ENCODE data around the gene ATIC. TPM values are rescaled to one million over a fixed set of nuclear protein-coding genes. Genes with fewer than 3 reads are reported as not detected.

ATIC gene
- total and polyA plus RNA-seq, 2 of the 8 experiments (the other 6 are each of a cell fraction or from before 2014, with no cell fraction given): 139 to 319 TPM

GRCh38 chr2:215286309-215286708 is 25.6 kb upstream of the ATIC start:
- FAIRE-seq: no peak
- H3K9ac ChIP-seq (replicated peaks in 1 of 4; ENCODE audit: extremely low read depth in 1 of 4, low read depth in 3 of 4, low read length in 3 of 4): no peak overlapping the region
- no peak overlapping the region for H2BK20ac ChIP-seq (ENCODE audit: low read length)
- H2BK12ac ChIP-seq (ENCODE audit: low read depth, low read length): no peak overlapping the region
- H3K9me3 ChIP-seq (ENCODE audit: insufficient read depth in 2 of 2, low read depth in 1 of 2, low read length in 1 of 2): no peaks in the 10 kb centered on the region
- POLR2A ChIA-PET (ENCODE audit: partially characterized antibody): no interaction called here
- H4K8ac ChIP-seq (ENCODE audit: extremely low read depth, insufficient read depth, low read length): no peak overlapping the region
- H3K23ac ChIP-seq (ENCODE audit: insufficient read length): no peak overlapping the region
- no peak overlapping the region for H2BK5ac ChIP-seq (ENCODE audit: low read depth, low read length)
- H2BK15ac ChIP-seq (ENCODE audit: low read length): no peak overlapping the region
- H4K91ac ChIP-seq (replicated peaks; ENCODE audit: insufficient read length, low read length): no peak overlapping the region
- CTCF ChIA-PET (ENCODE audit: partially characterized antibody): no interaction called here
- H3K27ac ChIP-seq (ENCODE audit: low read depth, low read length): no peak overlapping the region
- H3K4me2 ChIP-seq (ENCODE audit: insufficient read depth in 1 of 2, low read depth in 2 of 2, low read length in 2 of 2): no peak overlapping the region
- H3K36me3 ChIP-seq (ENCODE audit: control insufficient read depth in 2 of 4, insufficient read depth in 4 of 4, low read length in 3 of 4): no peaks in the 10 kb centered on the region
- no peak overlapping the region for H2BK120ac ChIP-seq (replicated peaks; ENCODE audit: low read depth, low read length)
- WGBS, 2 experiments (ENCODE audit: extremely low coverage in 1 of 2, insufficient coverage in 1 of 2, insufficient read length in 1 of 2, insufficient replicate concordance in 2 of 2, low coverage in 1 of 2, low lambda C conversion rate in 2 of 2, missing lambda C conversion rate in 1 of 2): 93% methylated on average over 2 of the region's 2 CpGs; no CpG with 5 or more reads in 1 of the 2 experiments
- no peak overlapping the region for H3K18ac ChIP-seq (ENCODE audit: extremely low read depth, low read length)
- H3K27me3 ChIP-seq (replicated peaks in 1 of 4; ENCODE audit: control insufficient read depth in 3 of 4, extremely low read depth in 1 of 4, insufficient read depth in 3 of 4, low read length in 3 of 4): no peaks in the 10 kb centered on the region
- no peak overlapping the region for H3K4ac ChIP-seq (replicated peaks; ENCODE audit: insufficient read length, low read depth, low read length)
- no peaks in the 10 kb centered on the region for H3K4me1 ChIP-seq (replicated peaks in 1 of 4; ENCODE audit: control insufficient read depth in 3 of 4, insufficient read depth in 4 of 4, low read length in 3 of 4)
- no peak overlapping the region for H2AFZ ChIP-seq (ENCODE audit: low read length)
- H3K14ac ChIP-seq (ENCODE audit: insufficient read length): no peak overlapping the region
- H3K79me1 ChIP-seq (ENCODE audit: low read depth, low read length): no peaks in the 10 kb centered on the region
- no peak overlapping the region for H4K5ac ChIP-seq (ENCODE audit: insufficient read length, low read depth, low read length)
- no peaks in the 10 kb centered on the region for H3K79me2 ChIP-seq (ENCODE audit: control insufficient read depth in 1 of 2, insufficient read depth in 2 of 2, low read length in 2 of 2)
- no peak overlapping the region for H3K56ac ChIP-seq (replicated peaks; ENCODE audit: insufficient read length, low read depth, low read length)
- H3K23me2 ChIP-seq (ENCODE audit: low read depth, low read length): no peaks in the 10 kb centered on the region
- H2AK5ac ChIP-seq (ENCODE audit: low read depth, low read length): no peak overlapping the region
- DNase-seq (ENCODE audit: low read depth in 1 of 2, low spot score in 2 of 2): no peak
- H4K20me1 ChIP-seq (replicated peaks in 1 of 2; ENCODE audit: control insufficient read depth in 1 of 2, insufficient read depth in 2 of 2, low read length in 2 of 2): no peaks in the 10 kb centered on the region
- H3K4me3 ChIP-seq (ENCODE audit: extremely low read depth in 1 of 4, insufficient read depth in 2 of 4, low read depth in 3 of 4, low read length in 4 of 4): no peak overlapping the region
- no peak for TF ChIP-seq EZH2 (IDR thresholded peaks at IDR 0.05; ENCODE audit: low read depth, low read length, severe bottlenecking)
- no peak for TF ChIP-seq CEBPB (IDR thresholded peaks at IDR 0.05; ENCODE audit: low read depth, low read length)
- TF ChIP-seq FOSL1 (IDR thresholded peaks at IDR 0.05; ENCODE audit: insufficient read depth, low read depth, low read length): no peak
- no peak for TF ChIP-seq RNF2 (IDR thresholded peaks at IDR 0.05; ENCODE audit: borderline replicate concordance, low read depth, low read length, missing control alignments, poor library complexity, severe bottlenecking)
- TF ChIP-seq POLR2A (IDR thresholded peaks at IDR 0.05; ENCODE audit: control extremely low read depth in 1 of 2, low read depth in 2 of 2, low read length in 2 of 2): no peak
- TF ChIP-seq CBX5 (IDR thresholded peaks at IDR 0.05; ENCODE audit: low read depth, low read length): no peak
- no peak for TF ChIP-seq NRF1 (IDR thresholded peaks at IDR 0.05; ENCODE audit: low read depth, low read length)
- TF ChIP-seq ATF3 (IDR thresholded peaks at IDR 0.05; ENCODE audit: insufficient read depth, low read depth, low read length): no peak
- TF ChIP-seq CREB1 (IDR thresholded peaks at IDR 0.05): no peak
- TF ChIP-seq CHD2 (IDR thresholded peaks at IDR 0.05; ENCODE audit: low read length): no peak
- TF ChIP-seq POLR2AphosphoS5 (IDR thresholded peaks at IDR 0.05; ENCODE audit: low read depth, low read length): no peak
- no peak for TF ChIP-seq TAF1 (IDR thresholded peaks at IDR 0.05; ENCODE audit: low read depth, low read length)
- TF ChIP-seq USF2 (IDR thresholded peaks at IDR 0.05; ENCODE audit: low read length): no peak
- no peak for TF ChIP-seq KDM5A (IDR thresholded peaks at IDR 0.05; ENCODE audit: low read length)
- no peak for TF ChIP-seq SIX5 (IDR thresholded peaks at IDR 0.05; ENCODE audit: low read depth, low read length)
